ENCODE results near the gene SEPSECS. TPM values are rescaled to one million over a fixed set of nuclear protein-coding genes. Genes with fewer than 3 reads are reported as not detected.

SEPSECS gene
- total RNA-seq, 1 donor from 2014 or later, result 4.2 TPM

DNA sequence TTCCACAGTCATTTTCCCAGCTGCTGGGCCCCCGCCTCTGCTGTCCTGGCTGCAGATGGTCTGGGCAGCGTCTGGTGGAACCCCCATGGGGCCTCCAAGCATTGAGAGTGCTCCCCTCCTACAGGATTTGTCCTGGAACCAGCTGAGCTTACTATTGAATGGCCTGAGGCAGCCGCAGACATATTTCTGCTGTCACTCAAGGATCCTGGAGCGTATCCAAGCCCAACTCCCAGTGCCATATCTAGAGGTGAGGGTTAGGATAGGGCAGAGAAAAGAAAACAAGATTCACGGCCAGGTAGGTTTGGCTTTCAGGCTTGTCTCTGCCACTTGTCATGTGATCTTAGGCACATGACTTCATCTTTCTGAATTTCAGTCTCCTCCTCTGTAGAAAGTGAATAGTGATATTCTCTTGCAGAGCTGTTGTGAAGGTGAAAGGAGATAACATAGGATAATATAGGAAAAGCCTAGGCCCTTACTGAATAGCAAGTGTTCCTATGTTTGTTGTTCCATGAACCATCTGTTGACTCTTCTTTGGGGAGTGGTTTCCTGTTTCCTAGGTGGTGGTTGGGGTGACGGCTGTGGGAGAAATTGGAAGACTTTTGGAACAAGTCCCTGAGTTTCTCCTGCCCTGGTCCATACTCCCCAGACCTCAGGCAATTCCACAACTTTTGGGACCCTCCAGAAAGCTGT is 52.3 kb downstream of the SEPSECS start:
- TF ChIP-seq POLR2AphosphoS5 (IDR thresholded peaks at IDR 0.05; ENCODE audit: insufficient read depth in 1 of 2, low read depth in 1 of 2) (no peak), POLR2A (IDR thresholded peaks at IDR 0.05) (no peak)
- TF ChIP-seq, protein P1, sequence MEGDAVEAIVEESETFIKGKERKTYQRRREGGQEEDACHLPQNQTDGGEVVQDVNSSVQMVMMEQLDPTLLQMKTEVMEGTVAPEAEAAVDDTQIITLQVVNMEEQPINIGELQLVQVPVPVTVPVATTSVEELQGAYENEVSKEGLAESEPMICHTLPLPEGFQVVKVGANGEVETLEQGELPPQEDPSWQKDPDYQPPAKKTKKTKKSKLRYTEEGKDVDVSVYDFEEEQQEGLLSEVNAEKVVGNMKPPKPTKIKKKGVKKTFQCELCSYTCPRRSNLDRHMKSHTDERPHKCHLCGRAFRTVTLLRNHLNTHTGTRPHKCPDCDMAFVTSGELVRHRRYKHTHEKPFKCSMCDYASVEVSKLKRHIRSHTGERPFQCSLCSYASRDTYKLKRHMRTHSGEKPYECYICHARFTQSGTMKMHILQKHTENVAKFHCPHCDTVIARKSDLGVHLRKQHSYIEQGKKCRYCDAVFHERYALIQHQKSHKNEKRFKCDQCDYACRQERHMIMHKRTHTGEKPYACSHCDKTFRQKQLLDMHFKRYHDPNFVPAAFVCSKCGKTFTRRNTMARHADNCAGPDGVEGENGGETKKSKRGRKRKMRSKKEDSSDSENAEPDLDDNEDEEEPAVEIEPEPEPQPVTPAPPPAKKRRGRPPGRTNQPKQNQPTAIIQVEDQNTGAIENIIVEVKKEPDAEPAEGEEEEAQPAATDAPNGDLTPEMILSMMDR (IDR thresholded peaks at IDR 0.05), result no peak
- Histone ChIP-seq H3K27ac (no peak overlapping the region), H3K4me3 (no peak overlapping the region), H3K36me3 (no peaks in the 10 kb centered on the region), H3K27me3 (no peaks in the 10 kb centered on the region), H3K4me1 (peaks cover 8% of the 10 kb centered on the region), H3K9me3 (no peaks in the 10 kb centered on the region)
- intact Hi-C loops (cut with DNase I), result no loop called here
- DNase-seq (ENCODE audit: extremely low spot score in 2 of 2), result peak in 1 of 2 donors; percentile 81

DNA sequence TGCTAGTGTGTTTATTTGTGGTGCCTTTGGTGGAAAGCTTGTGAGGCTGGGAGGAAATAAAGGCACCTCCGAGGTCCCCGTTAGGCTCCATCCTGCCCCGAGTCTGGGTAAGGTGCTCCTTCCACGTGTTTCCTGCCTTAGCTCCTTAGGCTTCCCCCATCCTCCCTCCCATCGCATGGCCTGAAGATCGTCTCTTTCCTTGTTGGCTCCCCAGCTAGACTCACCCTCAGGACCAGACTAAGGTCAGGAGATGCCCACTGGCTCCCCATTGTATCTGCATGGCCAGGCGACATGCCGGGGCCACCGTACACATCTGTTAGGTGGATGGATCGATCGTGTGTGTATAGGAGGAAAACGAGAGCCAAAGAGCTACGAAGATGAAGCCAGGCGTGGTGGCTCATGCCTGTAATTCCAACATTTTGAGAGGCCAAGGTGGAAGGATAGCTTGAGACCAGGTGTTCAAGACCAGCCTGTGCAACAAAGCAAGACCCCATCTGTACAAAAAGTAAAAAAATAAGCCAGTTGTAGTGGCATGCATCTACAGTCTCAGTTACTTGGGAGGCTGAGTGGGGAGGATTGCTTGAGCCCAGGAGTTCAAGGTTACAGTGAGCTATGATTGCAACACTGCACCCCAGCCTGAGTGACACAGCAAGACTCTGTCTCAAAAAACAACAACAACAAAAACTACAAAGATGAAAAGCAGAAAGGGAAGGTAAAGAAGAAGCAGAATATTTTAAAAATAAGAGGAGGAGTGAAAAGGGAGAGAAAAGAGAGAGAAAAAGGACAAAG is 53.7 kb downstream of the SEPSECS start:
- DNase-seq (ENCODE audit: extremely low spot score in 2 of 2), result peak in 1 of 2 donors; percentile 72
- H3K4me3 ChIP-seq, result no peak overlapping the region
- peaks cover 8% of the 10 kb centered on the region for H3K4me1 ChIP-seq
- no peaks in the 10 kb centered on the region for H3K9me3 ChIP-seq
- H3K27ac ChIP-seq, result no peak overlapping the region
- intact Hi-C loops (cut with DNase I), result no loop called here
- no peak for TF ChIP-seq POLR2A (IDR thresholded peaks at IDR 0.05)
- TF ChIP-seq POLR2AphosphoS5 (IDR thresholded peaks at IDR 0.05; ENCODE audit: insufficient read depth in 1 of 2, low read depth in 1 of 2), result no peak
- TF ChIP-seq, protein P1 (IDR thresholded peaks at IDR 0.05), result no peak
- H3K27me3 ChIP-seq, result no peaks in the 10 kb centered on the region
- H3K36me3 ChIP-seq, result no peaks in the 10 kb centered on the region

DNA sequence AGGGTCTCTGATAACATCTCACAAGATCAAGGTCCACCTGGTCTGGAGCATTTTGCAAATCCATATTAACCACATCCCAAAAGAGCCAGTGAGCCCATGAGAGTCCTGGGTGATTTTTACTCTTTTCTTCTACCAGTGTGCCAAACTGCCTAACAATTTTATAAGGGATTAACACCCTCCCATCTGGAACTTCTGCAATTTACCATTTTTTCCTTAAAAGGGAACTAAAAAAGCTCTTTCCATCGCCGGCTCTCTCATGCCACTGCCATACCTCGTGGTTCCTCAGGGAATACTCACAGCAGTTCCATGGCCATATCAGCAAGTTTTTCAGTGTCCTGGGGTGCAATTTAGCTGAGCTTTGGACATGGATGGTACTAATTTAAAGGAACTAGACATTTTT is 55.7 kb downstream of the SEPSECS start:
- Histone ChIP-seq H3K36me3 (no peaks in the 10 kb centered on the region), H3K27ac (no peak overlapping the region), H3K4me1 (peaks cover 13% of the 10 kb centered on the region), H3K4me3 (no peak overlapping the region), H3K9me3 (no peaks in the 10 kb centered on the region), H3K27me3 (no peaks in the 10 kb centered on the region)
- TF ChIP-seq, protein P1 (IDR thresholded peaks at IDR 0.05), result no peak
- TF ChIP-seq POLR2AphosphoS5 (IDR thresholded peaks at IDR 0.05; ENCODE audit: insufficient read depth in 1 of 2, low read depth in 1 of 2), result no peak
- no peak for TF ChIP-seq POLR2A (IDR thresholded peaks at IDR 0.05)
- intact Hi-C loops (cut with DNase I), result no loop called here
- peak in 1 of 2 donors; percentile 43 for DNase-seq (ENCODE audit: extremely low spot score in 2 of 2)

DNA sequence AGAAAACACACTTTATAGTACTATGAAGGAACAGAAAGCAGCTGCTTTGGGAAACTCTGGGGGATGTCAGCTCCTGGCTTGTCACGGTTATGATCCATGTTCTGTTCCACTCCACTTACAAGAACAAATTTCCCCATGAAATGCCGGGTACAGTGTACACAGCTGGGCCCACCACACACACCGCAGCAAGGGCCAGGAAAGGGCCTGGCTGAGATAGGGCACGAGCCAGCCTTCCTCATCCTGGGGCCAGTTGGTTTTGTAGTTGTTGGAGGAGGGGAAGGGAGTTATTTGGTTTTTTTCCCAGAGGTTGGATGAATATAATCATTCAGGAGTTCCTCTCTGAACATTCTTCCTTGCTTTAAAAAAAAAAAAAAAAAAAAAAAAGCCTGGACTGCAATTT is 56.8 kb downstream of the SEPSECS start:
- TF ChIP-seq, protein P1 (IDR thresholded peaks at IDR 0.05), result no peak
- TF ChIP-seq POLR2A (IDR thresholded peaks at IDR 0.05), result no peak
- TF ChIP-seq POLR2AphosphoS5 (IDR thresholded peaks at IDR 0.05; ENCODE audit: insufficient read depth in 1 of 2, low read depth in 1 of 2), result no peak
- Histone ChIP-seq H3K4me1 (peaks cover 16% of the 10 kb centered on the region), H3K36me3 (no peaks in the 10 kb centered on the region), H3K4me3 (no peak overlapping the region), H3K9me3 (no peaks in the 10 kb centered on the region), H3K27ac (peak overlapping the region; percentile 20), H3K27me3 (no peaks in the 10 kb centered on the region)
- DNase-seq (ENCODE audit: extremely low spot score in 2 of 2), result peak in 1 of 2 donors; percentile 46
- intact Hi-C loops (cut with DNase I), result no loop called here

DNA sequence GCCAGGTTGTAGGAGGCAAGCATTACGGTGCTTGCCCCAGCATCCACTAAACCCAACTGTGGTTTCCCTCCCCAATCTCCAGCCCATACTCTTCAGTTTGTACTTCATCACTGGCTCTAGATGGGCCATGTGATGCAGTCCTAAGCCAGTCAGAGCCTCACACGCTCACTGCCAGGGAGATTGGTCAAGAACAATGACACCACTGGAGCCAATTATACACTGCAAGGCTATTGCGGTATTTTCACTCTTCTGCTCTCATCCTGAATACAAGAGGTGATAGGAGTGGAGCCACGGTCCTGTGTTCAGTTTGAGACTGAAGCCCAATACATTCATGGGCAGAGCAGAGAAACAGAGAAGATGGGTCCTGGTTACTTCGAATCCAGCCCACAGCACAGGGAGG is 58.4 kb downstream of the SEPSECS start:
- no peaks in the 10 kb centered on the region for H3K36me3 ChIP-seq
- intact Hi-C loops (cut with DNase I), result no loop called here
- no peak overlapping the region for H3K4me3 ChIP-seq
- peak in 1 of 2 donors; percentile 52 for DNase-seq (ENCODE audit: extremely low spot score in 2 of 2)
- TF ChIP-seq POLR2A (IDR thresholded peaks at IDR 0.05) (no peak), POLR2AphosphoS5 (IDR thresholded peaks at IDR 0.05; ENCODE audit: insufficient read depth in 1 of 2, low read depth in 1 of 2) (no peak)
- TF ChIP-seq, protein P1 (IDR thresholded peaks at IDR 0.05), result no peak
- H3K27me3 ChIP-seq, result no peaks in the 10 kb centered on the region
- no peak overlapping the region for H3K27ac ChIP-seq
- no peaks in the 10 kb centered on the region for H3K9me3 ChIP-seq
- peaks cover 16% of the 10 kb centered on the region for H3K4me1 ChIP-seq

All from vagina (tissue), 2 donors.